SK-N-SH (cell line): ENCODE data around the gene LAMTOR1. TPM values are rescaled to one million over a fixed set of nuclear protein-coding genes. Genes with fewer than 3 reads are reported as not detected.

Source experiments
- CTCF ChIA-PET: fragments of 300-600, 350-600 bp; formaldehyde crosslinking; extraction: SDS; loops from one replicate; lab custom pipeline; 2021; lab: Yijun Ruan, JAX
- POLR2A ChIA-PET: fragments of 350-600 bp; sonication (Branson Sonifier 250); formaldehyde crosslinking; extraction: SDS; loops from one replicate; lab custom pipeline; 2020; ENCODE audit warnings: antibody characterized with exemption, inconsistent platforms; lab: Yijun Ruan, JAX
- DNase-seq: peaks from one replicate; pipeline ENCODE4 v3.0.0; 2012
- H2AFZ ChIP-seq: fragments of 200-600 bp; sonication (generic); 2 replicates; pipeline ENCODE4 v1.8.1; 2016; ENCODE audit warnings: antibody characterized with exemption, mild to moderate bottlenecking, low read depth
- H3F3A ChIP-seq: fragments of 200-600 bp; sonication (generic); replicated peaks from 2 replicates; pipeline ENCODE3; 2016; ENCODE audit warnings: antibody characterized with exemption, mild to moderate bottlenecking; ENCODE audit not compliant: insufficient read depth
- H3K27ac ChIP-seq, 2 experiments: fragments of 200-500 bp in 1 of 2; fragments of 200-600 bp in 1 of 2; sonication (Bioruptor generic) in 1 of 2; sonication (generic), shearing (Covaris generic) in 1 of 2; 2 replicates each; pipeline versions ENCODE4 v1.5.1 to v1.6.1; 2014 to 2016; ENCODE audit warnings: low read depth in 2 of 2, inconsistent platforms in 1 of 2, low read length in 1 of 2, mild to moderate bottlenecking in 1 of 2, mixed read lengths in 1 of 2
- H3K27me3 ChIP-seq: fragments of 200-600 bp; sonication (generic), shearing (Covaris generic); 2 replicates; pipeline ENCODE4 v1.6.1; 2016; ENCODE audit warnings: mixed run types; ENCODE audit not compliant: insufficient read depth
- H3K36me3 ChIP-seq, 2 experiments: fragments of 200-500 bp in 1 of 2; fragments of 200-600 bp in 1 of 2; sonication (Bioruptor generic) in 1 of 2; sonication (generic) in 1 of 2; replicated peaks in 1 of 2; 2 replicates each; pipeline versions ENCODE3 to v1.5.1; 2014 to 2016; ENCODE audit warnings: low read length in 1 of 2, mild to moderate bottlenecking in 1 of 2; ENCODE audit not compliant: insufficient read depth in 2 of 2, control insufficient read depth in 1 of 2
- H3K4me1 ChIP-seq, 2 experiments: fragments of 200-500 bp in 1 of 2; fragments of 200-600 bp in 1 of 2; sonication (Bioruptor generic) in 1 of 2; sonication (generic), shearing (Covaris generic) in 1 of 2; 2 replicates each; pipeline versions ENCODE4 v1.5.1 to v1.6.1; 2014 to 2016; ENCODE audit warnings: low read depth in 1 of 2, low read length in 1 of 2, mixed run types in 1 of 2; ENCODE audit not compliant: insufficient read depth in 2 of 2, control insufficient read depth in 1 of 2
- H3K4me2 ChIP-seq: fragments of 200-600 bp; sonication (generic), shearing (Covaris generic); 2 replicates; pipeline ENCODE4 v1.6.1; 2017; ENCODE audit warnings: mixed run types
- H3K4me3 ChIP-seq, 2 experiments: fragments of 200-500 bp in 1 of 2; fragments of 200-600 bp in 1 of 2; sonication (Bioruptor generic) in 1 of 2; sonication (generic), shearing (Covaris generic) in 1 of 2; 2 replicates each; pipeline versions ENCODE4 v1.5.1 to v1.8.1; 2014 to 2016; ENCODE audit warnings: low read depth in 2 of 2, inconsistent platforms in 1 of 2, low read length in 1 of 2, mild to moderate bottlenecking in 1 of 2, mixed read lengths in 1 of 2, moderate library complexity in 1 of 2
- H3K79me2 ChIP-seq: fragments of 200-600 bp; sonication (generic); 2 replicates; pipeline ENCODE4 v1.8.1; 2017; ENCODE audit warnings: mild to moderate bottlenecking; ENCODE audit not compliant: insufficient read depth
- H3K9ac ChIP-seq: fragments of 200-600 bp; sonication (generic); 2 replicates; pipeline ENCODE4 v1.6.1; 2017; ENCODE audit warnings: mixed run types
- H3K9me2 ChIP-seq: fragments of 200-600 bp; sonication (generic); 2 replicates; pipeline ENCODE4 v1.6.1; 2017; ENCODE audit warnings: mixed run types
- H3K9me3 ChIP-seq: fragments of 200-600 bp; sonication (generic); 2 replicates; pipeline ENCODE4 v1.6.1; 2017; ENCODE audit warnings: mixed run types, mild to moderate bottlenecking, moderate library complexity
- H4K20me1 ChIP-seq: fragments of 200-600 bp; sonication (generic); 2 replicates; pipeline ENCODE4 v1.6.1; 2017; ENCODE audit warnings: mild to moderate bottlenecking, mixed run types; ENCODE audit not compliant: insufficient read depth
- CHD2 ChIP-seq: fragments of 150-350 bp; IDR thresholded peaks from 2 replicates; pipeline ENCODE4 v1.6.1; 2018; ENCODE audit warnings: low read length; ENCODE audit not compliant: partially characterized antibody
- EP300 ChIP-seq, 2 experiments: IDR thresholded peaks; 2 replicates each; pipeline versions ENCODE4 v1.4.0 to v1.6.1; 2012; ENCODE audit warnings: borderline replicate concordance in 1 of 2, low read depth in 1 of 2, low read length in 1 of 2
- FOXJ3 ChIP-seq: sonication (generic); formaldehyde crosslinking; IDR thresholded peaks from 2 replicates; pipeline ENCODE4 v1.5.1; 2020; ENCODE audit warnings: mild to moderate bottlenecking, missing genetic modification reagents
- FOXM1 ChIP-seq: IDR thresholded peaks from 2 replicates; pipeline ENCODE4 v1.4.0; 2012; ENCODE audit warnings: low read depth, mild to moderate bottlenecking
- GABPA ChIP-seq: IDR thresholded peaks from 2 replicates; pipeline ENCODE4 v1.4.0; 2012; ENCODE audit warnings: low read depth, mild to moderate bottlenecking
- GATA2 ChIP-seq: sonication (generic); formaldehyde crosslinking; IDR thresholded peaks from 2 replicates; pipeline ENCODE4 v1.5.0; 2020; ENCODE audit warnings: mild to moderate bottlenecking, missing genetic modification reagents
- IRF3 ChIP-seq: fragments of 150-350 bp; IDR thresholded peaks from 2 replicates; pipeline ENCODE4 v1.6.1; 2016; ENCODE audit warnings: mild to moderate bottlenecking, low read depth, low read length
- MAX ChIP-seq: IDR thresholded peaks from 2 replicates; pipeline ENCODE4 v1.4.0; 2012; ENCODE audit warnings: low read depth
- MEF2A ChIP-seq: IDR thresholded peaks from 2 replicates; pipeline ENCODE4 v1.4.0; 2012; ENCODE audit warnings: low read depth, borderline replicate concordance
- NFIC ChIP-seq: IDR thresholded peaks from 2 replicates; pipeline ENCODE4 v1.4.0; 2012; ENCODE audit warnings: borderline replicate concordance
- NRF1 ChIP-seq: IDR thresholded peaks from 2 replicates; pipeline ENCODE4 v1.6.1; 2012; ENCODE audit warnings: low read depth, mild to moderate bottlenecking, low read length
- POLR2AphosphoS5 ChIP-seq: IDR thresholded peaks from 2 replicates; pipeline ENCODE4 v1.6.1; 2012; ENCODE audit warnings: low read depth, low read length
- RAD21 ChIP-seq: IDR thresholded peaks from 2 replicates; pipeline ENCODE4 v1.6.1; 2012; ENCODE audit warnings: mild to moderate bottlenecking, low read length
- RFX5 ChIP-seq: IDR thresholded peaks from 2 replicates; pipeline ENCODE4 v1.6.1; 2012; ENCODE audit warnings: mild to moderate bottlenecking, improper control_type of control experiment, low read length
- RXRA ChIP-seq: IDR thresholded peaks from 2 replicates; pipeline ENCODE4 v1.4.0; 2012; ENCODE audit warnings: low read depth, mild to moderate bottlenecking, borderline replicate concordance
- SMC3 ChIP-seq: IDR thresholded peaks from 2 replicates; pipeline ENCODE4 v1.6.1; 2012; ENCODE audit warnings: low read depth, low read length, improper control_type of control experiment
- TAF1 ChIP-seq: IDR thresholded peaks from 2 replicates; pipeline ENCODE4 v1.6.1; 2012; ENCODE audit warnings: low read depth, mild to moderate bottlenecking, low read length, moderate library complexity, borderline replicate concordance
- TEAD4 ChIP-seq: IDR thresholded peaks from 2 replicates; pipeline ENCODE4 v1.4.0; 2012; ENCODE audit warnings: mild to moderate bottlenecking, borderline replicate concordance; ENCODE audit not compliant: insufficient read depth
- USF2 ChIP-seq: fragments of 150-350 bp; IDR thresholded peaks from 2 replicates; pipeline ENCODE4 v1.6.1; 2017; ENCODE audit warnings: antibody characterized with exemption, low read length, low read depth, borderline replicate concordance
- whole genome bisulfite sequencing: methylation state at CpG from one replicate; pipeline ENCODE4 v1.1.6; 2017; ENCODE audit warnings: low lambda C conversion rate; 5-methylcytosine and 5-hydroxymethylcytosine counted together
- polyA plus RNA-seq, 3 experiments: library from polyadenylated mRNA; depleted of rRNA; stranded (reverse); fragments of >200 nt; gene quantifications; 2 replicates each; pipeline ENCODE4 v1.2.3, GENCODE V29; 2012
- TF ChIP-seq, protein P1 (sequence below): fragments of 200-600 bp; sonication (generic); IDR thresholded peaks from 2 replicates; pipeline ENCODE4 v1.6.1; 2017; ENCODE audit warnings: antibody characterized with exemption, mild to moderate bottlenecking, moderate library complexity

LAMTOR1 gene
- polyA plus RNA-seq, 1 of the 3 experiments (the other 2 are of a cell fraction): 128 TPM

DNA sequence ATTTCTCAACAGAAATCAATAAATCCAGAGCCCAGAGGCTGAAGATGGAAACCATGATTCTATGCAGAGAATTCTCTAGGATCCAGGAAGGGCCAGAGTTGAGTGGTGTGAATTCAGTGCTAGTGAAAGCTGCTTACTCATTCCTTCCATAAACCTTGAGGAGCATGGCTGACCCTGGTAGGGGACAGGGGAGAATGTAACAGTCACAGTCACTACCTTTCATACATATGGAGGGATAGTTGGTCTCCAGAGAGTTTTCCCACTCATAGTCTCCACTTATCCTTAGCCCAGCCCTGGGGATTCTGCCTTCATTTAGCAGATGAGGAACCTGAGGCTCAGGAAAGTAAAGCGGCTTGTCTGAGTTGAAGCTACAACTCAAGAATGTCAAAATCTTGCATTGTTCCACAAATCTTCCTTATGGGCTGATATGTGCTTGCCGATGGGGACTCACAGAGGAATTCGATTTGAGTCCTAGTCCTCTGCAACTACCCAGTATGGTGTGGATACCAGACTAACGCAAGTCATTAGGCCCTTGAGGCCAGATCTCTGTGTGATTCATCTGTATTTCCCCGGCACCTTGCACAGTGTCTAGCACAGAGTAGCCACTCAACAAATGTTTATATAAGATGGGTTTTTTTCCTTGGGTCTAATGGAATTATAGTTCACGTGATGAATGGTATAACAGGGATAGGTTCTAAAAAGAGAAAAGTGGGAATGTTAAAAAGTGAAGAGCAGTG lies 13.1 kb upstream of the LAMTOR1 start:
- ChIA-PET CTCF (interaction anchor here (2.0 to 3.1 kb wide), 2 partner anchors 28 to 91 kb away, joined by 6 to 11 read pairs; no protein-coding TSS in a partner anchor), POLR2A (no interaction called here)
- Histone ChIP-seq H3K36me3 (no peaks in the 10 kb centered on the region), H3K9me3 (no peaks in the 10 kb centered on the region), H3K27me3 (no peaks in the 10 kb centered on the region), H4K20me1 (no peaks in the 10 kb centered on the region), H2AFZ (no peak overlapping the region), H3K9me2 (no peaks in the 10 kb centered on the region), H3K9ac (no peak overlapping the region), H3K27ac (no peak overlapping the region), H3K4me1 (peaks cover 6 to 14% of the 10 kb centered on the region in 2 experiments; a peak in 3 of 4 replicates), H3K79me2 (no peaks in the 10 kb centered on the region), H3K4me3 (no peak overlapping the region), H3F3A (peaks cover 3% of the 10 kb centered on the region), H3K4me2 (no peak overlapping the region)
- TF ChIP-seq MAX (no peak), MEF2A (no peak), NRF1 (no peak), SMC3 (no peak), RFX5 (no peak), RAD21 (no peak), IRF3 (no peak), FOXM1 (no peak), FOXJ3 (no peak), CHD2 (no peak), EP300 (IDR thresholded peaks at IDR 0.05; ENCODE audit: borderline replicate concordance in 1 of 2, low read depth in 1 of 2, low read length in 1 of 2) (no peak), GABPA (no peak), TEAD4 (no peak), RXRA (no peak), POLR2AphosphoS5 (no peak), USF2 (no peak), TAF1 (no peak), GATA2 (CRISPR knock-in tag) (no peak), NFIC (no peak)
- TF ChIP-seq, protein P1, sequence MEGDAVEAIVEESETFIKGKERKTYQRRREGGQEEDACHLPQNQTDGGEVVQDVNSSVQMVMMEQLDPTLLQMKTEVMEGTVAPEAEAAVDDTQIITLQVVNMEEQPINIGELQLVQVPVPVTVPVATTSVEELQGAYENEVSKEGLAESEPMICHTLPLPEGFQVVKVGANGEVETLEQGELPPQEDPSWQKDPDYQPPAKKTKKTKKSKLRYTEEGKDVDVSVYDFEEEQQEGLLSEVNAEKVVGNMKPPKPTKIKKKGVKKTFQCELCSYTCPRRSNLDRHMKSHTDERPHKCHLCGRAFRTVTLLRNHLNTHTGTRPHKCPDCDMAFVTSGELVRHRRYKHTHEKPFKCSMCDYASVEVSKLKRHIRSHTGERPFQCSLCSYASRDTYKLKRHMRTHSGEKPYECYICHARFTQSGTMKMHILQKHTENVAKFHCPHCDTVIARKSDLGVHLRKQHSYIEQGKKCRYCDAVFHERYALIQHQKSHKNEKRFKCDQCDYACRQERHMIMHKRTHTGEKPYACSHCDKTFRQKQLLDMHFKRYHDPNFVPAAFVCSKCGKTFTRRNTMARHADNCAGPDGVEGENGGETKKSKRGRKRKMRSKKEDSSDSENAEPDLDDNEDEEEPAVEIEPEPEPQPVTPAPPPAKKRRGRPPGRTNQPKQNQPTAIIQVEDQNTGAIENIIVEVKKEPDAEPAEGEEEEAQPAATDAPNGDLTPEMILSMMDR: no peak
- DNase-seq: no peak
- 79% methylated on average over 6 of the region's 6 CpGs for WGBS
